ENCODE measurements around the gene SEMA3G. TPM values are rescaled to one million over a fixed set of nuclear protein-coding genes. Genes with fewer than 3 reads are reported as not detected.

The SEMA3G gene
- total RNA-seq, 6 experiments from 2014 or later = 0.60 to 2.8 (median 0.80) TPM

DNA sequence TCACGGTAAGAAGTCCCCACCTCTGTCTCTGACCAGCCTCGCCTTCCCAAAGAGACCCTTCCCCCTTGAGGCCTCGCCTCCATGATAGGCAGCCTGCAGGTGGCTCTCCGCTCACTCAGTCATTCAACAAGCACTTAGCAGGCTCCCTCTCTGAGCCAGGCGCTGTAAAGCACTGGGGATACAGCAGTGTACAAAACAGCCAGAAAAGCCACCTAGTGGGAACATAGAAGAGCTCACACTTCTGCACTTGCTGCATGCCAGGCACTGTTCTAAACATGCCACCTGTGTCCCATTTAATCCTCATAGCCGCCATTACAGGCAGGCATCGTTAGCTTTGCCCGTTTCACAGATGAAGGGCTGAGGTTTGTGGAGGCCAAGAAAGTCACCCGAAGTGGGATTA, 56.0 kb downstream of the SEMA3G start:
- H3K27me3 ChIP-seq = no peaks in the 10 kb centered on the region
- H3K9me3 ChIP-seq = no peaks in the 10 kb centered on the region
- H3K27ac ChIP-seq = no peak overlapping the region
- ATAC-seq (no peak), DNase-seq (no peak)
- H3K36me3 ChIP-seq = peaks cover 0 to 15% (median 2%) of the 10 kb centered on the region in 4 donors
- intact Hi-C loops (cut with DNase I) = no loop called here
- H3K4me3 ChIP-seq = no peak overlapping the region
- H3K4me1 ChIP-seq = no peaks in the 10 kb centered on the region
- TF ChIP-seq POLR2A (IDR thresholded peaks at IDR 0.05) = no peak
- TF ChIP-seq, protein P1, sequence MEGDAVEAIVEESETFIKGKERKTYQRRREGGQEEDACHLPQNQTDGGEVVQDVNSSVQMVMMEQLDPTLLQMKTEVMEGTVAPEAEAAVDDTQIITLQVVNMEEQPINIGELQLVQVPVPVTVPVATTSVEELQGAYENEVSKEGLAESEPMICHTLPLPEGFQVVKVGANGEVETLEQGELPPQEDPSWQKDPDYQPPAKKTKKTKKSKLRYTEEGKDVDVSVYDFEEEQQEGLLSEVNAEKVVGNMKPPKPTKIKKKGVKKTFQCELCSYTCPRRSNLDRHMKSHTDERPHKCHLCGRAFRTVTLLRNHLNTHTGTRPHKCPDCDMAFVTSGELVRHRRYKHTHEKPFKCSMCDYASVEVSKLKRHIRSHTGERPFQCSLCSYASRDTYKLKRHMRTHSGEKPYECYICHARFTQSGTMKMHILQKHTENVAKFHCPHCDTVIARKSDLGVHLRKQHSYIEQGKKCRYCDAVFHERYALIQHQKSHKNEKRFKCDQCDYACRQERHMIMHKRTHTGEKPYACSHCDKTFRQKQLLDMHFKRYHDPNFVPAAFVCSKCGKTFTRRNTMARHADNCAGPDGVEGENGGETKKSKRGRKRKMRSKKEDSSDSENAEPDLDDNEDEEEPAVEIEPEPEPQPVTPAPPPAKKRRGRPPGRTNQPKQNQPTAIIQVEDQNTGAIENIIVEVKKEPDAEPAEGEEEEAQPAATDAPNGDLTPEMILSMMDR (IDR thresholded peaks at IDR 0.05) = no peak
- 93% methylated on average over 7 of the region's 9 CpGs for WGBS (ENCODE audit: insufficient coverage, low coverage, low lambda C conversion rate, missing lambda C conversion rate)

DNA sequence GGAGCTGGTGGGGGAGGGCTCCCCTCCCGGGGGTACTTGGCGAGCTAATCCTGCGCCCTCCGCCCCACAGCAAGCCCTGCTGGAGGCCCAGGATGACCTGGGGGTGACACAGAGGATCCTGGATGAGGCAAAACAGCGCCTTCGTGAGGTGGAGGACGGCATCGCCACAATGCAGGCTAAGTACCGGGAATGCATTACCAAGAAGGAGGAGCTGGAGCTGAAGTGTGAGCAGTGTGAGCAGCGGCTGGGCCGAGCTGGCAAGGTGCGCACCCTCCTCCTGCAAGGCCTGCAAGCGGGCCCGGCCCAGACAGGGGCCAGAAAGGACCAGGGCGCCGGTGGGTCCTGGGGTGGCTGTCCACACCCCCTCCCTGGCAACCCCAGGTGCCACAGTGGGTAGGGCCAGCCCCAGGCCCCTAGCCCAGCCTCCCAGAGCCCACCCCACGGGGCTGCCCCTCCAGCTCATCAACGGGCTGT, 56.5 kb downstream of the SEMA3G start:
- peaks cover 0 to 15% (median 2%) of the 10 kb centered on the region in 4 donors for H3K36me3 ChIP-seq

DNA sequence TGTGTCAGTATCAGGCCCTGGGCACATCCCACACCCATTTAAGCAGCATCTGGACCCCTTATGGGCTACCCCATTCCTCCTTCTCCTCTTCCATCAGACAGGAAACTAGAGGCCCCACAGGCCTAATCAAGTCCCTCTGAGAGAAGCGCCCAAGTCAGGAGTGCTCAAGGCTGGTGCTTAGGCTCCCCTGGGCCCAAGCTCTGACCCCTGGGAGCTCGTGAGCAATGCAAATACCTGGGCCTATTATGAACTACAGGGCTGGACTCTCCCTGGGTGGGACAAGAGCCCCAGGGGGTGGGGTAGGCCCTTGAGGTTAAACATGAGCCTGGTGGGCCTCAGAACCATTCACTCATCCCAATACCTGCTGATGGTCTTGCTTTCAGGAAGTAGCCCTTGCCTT, 57.4 kb downstream of the SEMA3G start:
- Histone ChIP-seq H3K9me3 (no peaks in the 10 kb centered on the region), H3K27ac (no peak overlapping the region), H3K4me1 (no peaks in the 10 kb centered on the region), H3K36me3 (peaks cover 0 to 8% (median 2%) of the 10 kb centered on the region in 4 donors), H3K27me3 (no peaks in the 10 kb centered on the region), H3K4me3 (no peak overlapping the region)
- DNase-seq = no peak
- WGBS (ENCODE audit: insufficient coverage, low coverage, low lambda C conversion rate, missing lambda C conversion rate) = 90% methylated on average over 2 of the region's 2 CpGs
- intact Hi-C loops (cut with DNase I) = no loop called here
- no peak for TF ChIP-seq POLR2A (IDR thresholded peaks at IDR 0.05)
- TF ChIP-seq, protein P1 (IDR thresholded peaks at IDR 0.05) = no peak
- ATAC-seq = no peak

More for the DNA sequence above, 56.5 kb downstream of the SEMA3G start:
- no peaks in the 10 kb centered on the region for H3K9me3 ChIP-seq
- H3K27me3 ChIP-seq = no peaks in the 10 kb centered on the region
- no peak overlapping the region for H3K4me3 ChIP-seq
- no peak overlapping the region for H3K27ac ChIP-seq
- intact Hi-C loops (cut with DNase I) = no loop called here
- no peak for ATAC-seq
- no peak for TF ChIP-seq POLR2A (IDR thresholded peaks at IDR 0.05)
- TF ChIP-seq, protein P1 (IDR thresholded peaks at IDR 0.05) = no peak
- no peaks in the 10 kb centered on the region for H3K4me1 ChIP-seq
- no peak for DNase-seq
- no CpG with 5 or more reads among the region's 18 CpGs for WGBS (ENCODE audit: insufficient coverage, low coverage, low lambda C conversion rate, missing lambda C conversion rate)

DNA sequence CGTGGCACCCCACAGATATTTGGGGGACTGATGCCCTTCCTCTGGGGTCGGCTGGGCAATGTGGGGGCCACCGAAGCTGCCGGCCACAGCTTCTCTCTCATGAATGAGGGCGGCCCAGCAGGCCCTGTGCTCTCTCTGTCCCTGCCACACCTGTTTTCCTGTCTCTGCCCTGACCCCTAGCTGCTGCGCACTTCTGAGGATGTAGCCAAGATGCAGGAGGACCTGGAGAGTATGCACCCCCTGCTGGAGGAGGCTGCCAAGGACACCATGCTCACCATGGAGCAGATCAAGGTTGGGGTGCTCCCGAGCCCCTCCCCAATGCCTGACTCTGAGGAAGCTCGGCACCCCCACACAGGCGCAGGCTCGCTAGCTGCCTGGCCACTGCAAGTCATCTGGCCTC, 59.7 kb downstream of the SEMA3G start:
- no peak for DNase-seq
- intact Hi-C loops (cut with DNase I) = no loop called here
- peaks cover 0 to 4% (median 0%) of the 10 kb centered on the region in 4 donors for H3K36me3 ChIP-seq
- H3K4me1 ChIP-seq = no peaks in the 10 kb centered on the region
- H3K27ac ChIP-seq = no peak overlapping the region
- H3K9me3 ChIP-seq = no peaks in the 10 kb centered on the region
- TF ChIP-seq, protein P1 (IDR thresholded peaks at IDR 0.05) = peak in 1 of 4 donors; percentile 6
- TF ChIP-seq POLR2A (IDR thresholded peaks at IDR 0.05) = no peak
- H3K27me3 ChIP-seq = no peaks in the 10 kb centered on the region
- ATAC-seq = no peak
- WGBS (ENCODE audit: insufficient coverage, low coverage, low lambda C conversion rate, missing lambda C conversion rate) = 90% methylated on average over 2 of the region's 10 CpGs
- H3K4me3 ChIP-seq = no peak overlapping the region

Measured in right lobe of liver (tissue), 6 donors.